Measurements from ENCODE around the gene BICD1. TPM values are rescaled to one million over a fixed set of nuclear protein-coding genes. Genes with fewer than 3 reads are reported as not detected.

The BICD1 gene
- polyA plus RNA-seq, 1 of the 3 experiments (the other 2 are of a cell fraction), result 12.1 TPM

- Histone ChIP-seq H3K79me2 (ENCODE audit: insufficient read depth) (no peaks in the 10 kb centered on the region), H3K4me1 (ENCODE audit: control insufficient read depth in 1 of 2, insufficient read depth in 2 of 2, low read depth in 1 of 2, low read length in 1 of 2) (peaks cover 0 to 5% of the 10 kb centered on the region in 2 experiments; a peak in 2 of 4 replicates), H2AFZ (ENCODE audit: low read depth) (no peak overlapping the region), H3K36me3 (replicated peaks in 1 of 2; ENCODE audit: control insufficient read depth in 1 of 2, insufficient read depth in 2 of 2, low read length in 1 of 2) (peaks cover 0 to 7% of the 10 kb centered on the region in 2 experiments), H3K27ac (ENCODE audit: low read depth in 2 of 2, low read length in 1 of 2) (no peak overlapping the region), H3K27me3 (ENCODE audit: insufficient read depth) (no peaks in the 10 kb centered on the region), H3K4me2 (no peak overlapping the region), H3K4me3 (ENCODE audit: low read depth in 2 of 2, low read length in 1 of 2) (no peak overlapping the region), H4K20me1 (ENCODE audit: insufficient read depth) (no peaks in the 10 kb centered on the region), H3K9me3 (no peaks in the 10 kb centered on the region), H3K9ac (no peak overlapping the region), H3K9me2 (no peaks in the 10 kb centered on the region), H3F3A (replicated peaks; ENCODE audit: insufficient read depth) (peaks cover 3% of the 10 kb centered on the region)
- TF ChIP-seq NFIC (IDR thresholded peaks at IDR 0.05; ENCODE audit: borderline replicate concordance) (no peak), JUND (IDR thresholded peaks at IDR 0.05) (no peak), FOXM1 (IDR thresholded peaks at IDR 0.05; ENCODE audit: low read depth) (no peak)
- no peak for DNase-seq
- WGBS (ENCODE audit: low lambda C conversion rate), result 97% methylated on average over 6 of the region's 6 CpGs
- ChIA-PET CTCF (interaction anchor here (0.7 kb wide), 1 partner anchor 267 kb away, joined by 3 read pairs; no protein-coding TSS in a partner anchor), POLR2A (no interaction called here)
Measured at GRCh38 chr12:32360956-32361355, 254.3 kb downstream of the BICD1 start.

- Histone ChIP-seq H3F3A (replicated peaks; ENCODE audit: insufficient read depth) (peaks cover 3% of the 10 kb centered on the region), H3K27ac (ENCODE audit: low read depth in 2 of 2, low read length in 1 of 2) (no peak overlapping the region), H3K4me1 (ENCODE audit: control insufficient read depth in 1 of 2, insufficient read depth in 2 of 2, low read depth in 1 of 2, low read length in 1 of 2) (peaks cover 0 to 5% of the 10 kb centered on the region in 2 experiments; a peak in 2 of 4 replicates), H3K4me3 (ENCODE audit: low read depth in 2 of 2, low read length in 1 of 2) (no peak overlapping the region), H3K79me2 (ENCODE audit: insufficient read depth) (no peaks in the 10 kb centered on the region), H3K4me2 (no peak overlapping the region), H3K9me2 (no peaks in the 10 kb centered on the region), H3K9ac (no peak overlapping the region), H2AFZ (ENCODE audit: low read depth) (no peak overlapping the region), H3K36me3 (replicated peaks in 1 of 2; ENCODE audit: control insufficient read depth in 1 of 2, insufficient read depth in 2 of 2, low read length in 1 of 2) (peaks cover 0 to 7% of the 10 kb centered on the region in 2 experiments), H3K9me3 (no peaks in the 10 kb centered on the region), H4K20me1 (ENCODE audit: insufficient read depth) (no peaks in the 10 kb centered on the region), H3K27me3 (ENCODE audit: insufficient read depth) (no peaks in the 10 kb centered on the region)
- TF ChIP-seq RXRA (IDR thresholded peaks at IDR 0.05; ENCODE audit: borderline replicate concordance, low read depth) (no peak), MEF2A (IDR thresholded peaks at IDR 0.05; ENCODE audit: borderline replicate concordance, low read depth) (no peak), FOSL2 (IDR thresholded peaks at IDR 0.05; ENCODE audit: borderline replicate concordance, low read depth) (no peak), NRF1 (IDR thresholded peaks at IDR 0.05; ENCODE audit: low read depth, low read length) (no peak), TEAD4 (IDR thresholded peaks at IDR 0.05; ENCODE audit: borderline replicate concordance, insufficient read depth) (no peak), GATA2 (CRISPR knock-in tag; IDR thresholded peaks at IDR 0.05) (no peak), IRF3 (IDR thresholded peaks at IDR 0.05; ENCODE audit: low read depth, low read length) (no peak), REST (IDR thresholded peaks at IDR 0.05; ENCODE audit: low read depth, low read length) (no peak)
- no peak for DNase-seq
- WGBS (ENCODE audit: low lambda C conversion rate), result 76% methylated on average over 3 of the region's 3 CpGs
- CTCF ChIA-PET, result interaction anchor here (1.6 to 1.7 kb wide), 2 partner anchors 302 to 309 kb away, joined by 3 to 6 read pairs; no protein-coding TSS in a partner anchor
- POLR2A ChIA-PET, result no interaction called here
Measured at GRCh38 chr12:32362892-32363291, 256.2 kb downstream of the BICD1 start.
